Lower leg skin (tissue), 4 donors: ENCODE data around the gene ADORA1. TPM values are rescaled to one million over a fixed set of nuclear protein-coding genes. Genes with fewer than 3 reads are reported as not detected.

Experiments used
- DNase-seq, 2 donors: peaks; one replicate each; pipeline ENCODE4 v3.0.0-alpha.2; 2019; ENCODE audit warnings: low spot score in 2 of 2
- H3K4me3 ChIP-seq: fragments of 200-600 bp; sonication (generic); 2 replicates; pipeline ENCODE4 v1.5.1; 2017; ENCODE audit warnings: mild to moderate bottlenecking, low read depth; ENCODE audit not compliant: poor library complexity, severe bottlenecking
- POLR2A ChIP-seq, 2 donors: fragments of 450-650 bp; IDR thresholded peaks; one replicate each; pipeline ENCODE4 v1.6.1; 2016 to 2017; ENCODE audit warnings: antibody characterized with exemption in 2 of 2, mild to moderate bottlenecking in 1 of 2, moderate library complexity in 1 of 2
- WGBS, 2 donors: methylation state at CpG; one replicate each; pipeline ENCODE4 v1.1.5; 2018; 5-methylcytosine and 5-hydroxymethylcytosine counted together
- intact Hi-C: fragments of 100-400 bp; cut with DNase I; formaldehyde crosslinking; loops from one replicate; pipeline ENCODE4 v1.15.0; 2023; ENCODE audit warnings: low total_unique reads
- total RNA-seq, 4 donors: library from RNA; depleted of rRNA; stranded (reverse); fragments of >200 nt; gene quantifications; one replicate each; pipeline ENCODE4 v1.1.0, GENCODE V29; 2016
- TF ChIP-seq, protein P1 (sequence below), 3 donors: fragments of 450-650 bp; IDR thresholded peaks; one replicate each; pipeline ENCODE4 v1.5.1; 2016; ENCODE audit warnings: antibody characterized with exemption in 3 of 3, mild to moderate bottlenecking in 3 of 3, moderate library complexity in 2 of 3

ADORA1 gene
- total RNA-seq, 4 donors from 2014 or later = 1.8 to 7.7 (median 5.3) TPM

DNA sequence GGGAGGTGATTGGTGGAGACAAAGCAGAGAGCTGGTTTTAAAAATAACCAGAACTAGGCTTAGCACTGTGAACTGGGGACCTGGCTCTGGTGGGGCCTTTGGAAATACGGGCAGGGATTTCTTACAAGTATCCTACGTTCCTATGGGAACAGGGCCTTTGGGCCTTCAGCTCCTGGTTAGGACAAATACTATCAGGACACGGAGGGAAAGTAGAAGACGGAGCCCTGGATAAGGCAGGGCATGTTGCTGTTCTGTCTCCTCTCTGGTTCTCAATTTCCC, 36.4 kb upstream of the ADORA1 start:
- peak in 1 of 2 donors; percentile 13 for DNase-seq
- intact Hi-C loops = no loop called here
- no peak overlapping the region for H3K4me3 ChIP-seq
- 81 to 82% methylated on average over 4 of the region's 4 CpGs for whole genome bisulfite sequencing, 2 donors
- TF ChIP-seq POLR2A (IDR thresholded peaks at IDR 0.05) = no peak
- TF ChIP-seq, protein P1, sequence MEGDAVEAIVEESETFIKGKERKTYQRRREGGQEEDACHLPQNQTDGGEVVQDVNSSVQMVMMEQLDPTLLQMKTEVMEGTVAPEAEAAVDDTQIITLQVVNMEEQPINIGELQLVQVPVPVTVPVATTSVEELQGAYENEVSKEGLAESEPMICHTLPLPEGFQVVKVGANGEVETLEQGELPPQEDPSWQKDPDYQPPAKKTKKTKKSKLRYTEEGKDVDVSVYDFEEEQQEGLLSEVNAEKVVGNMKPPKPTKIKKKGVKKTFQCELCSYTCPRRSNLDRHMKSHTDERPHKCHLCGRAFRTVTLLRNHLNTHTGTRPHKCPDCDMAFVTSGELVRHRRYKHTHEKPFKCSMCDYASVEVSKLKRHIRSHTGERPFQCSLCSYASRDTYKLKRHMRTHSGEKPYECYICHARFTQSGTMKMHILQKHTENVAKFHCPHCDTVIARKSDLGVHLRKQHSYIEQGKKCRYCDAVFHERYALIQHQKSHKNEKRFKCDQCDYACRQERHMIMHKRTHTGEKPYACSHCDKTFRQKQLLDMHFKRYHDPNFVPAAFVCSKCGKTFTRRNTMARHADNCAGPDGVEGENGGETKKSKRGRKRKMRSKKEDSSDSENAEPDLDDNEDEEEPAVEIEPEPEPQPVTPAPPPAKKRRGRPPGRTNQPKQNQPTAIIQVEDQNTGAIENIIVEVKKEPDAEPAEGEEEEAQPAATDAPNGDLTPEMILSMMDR (IDR thresholded peaks at IDR 0.05) = no peak

DNA sequence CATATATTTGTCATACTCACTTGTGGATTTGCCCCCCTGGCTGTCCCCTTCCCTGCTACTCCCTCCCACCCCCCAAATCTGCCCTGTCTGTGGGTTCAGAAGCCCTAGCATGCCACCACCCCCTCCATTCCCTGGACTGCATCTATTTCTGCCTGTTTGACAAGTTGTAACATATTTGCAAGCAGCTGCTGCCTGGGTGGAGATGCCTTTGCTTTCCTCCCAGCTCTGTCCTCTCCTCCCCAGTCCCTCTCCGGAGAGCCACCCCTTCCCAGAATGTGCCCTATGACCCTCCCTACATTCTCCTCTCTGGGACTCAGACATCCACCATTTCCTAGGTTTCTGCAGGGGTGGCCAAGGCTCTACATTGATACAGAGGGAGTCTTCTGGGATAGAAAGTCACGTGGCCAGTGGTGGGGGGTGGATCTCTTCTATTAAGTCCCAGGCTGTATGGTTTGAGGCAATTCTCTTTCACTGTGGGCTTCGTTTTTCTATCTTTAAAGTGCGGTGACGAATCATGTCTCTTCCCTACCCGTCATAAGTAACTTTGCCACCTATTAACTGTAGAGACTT, 35.7 kb upstream of the ADORA1 start:
- no peak overlapping the region for H3K4me3 ChIP-seq
- WGBS, 2 donors = 47 to 48% methylated on average over 6 of the region's 6 CpGs
- intact Hi-C loops = no loop called here
- peak in 1 of 2 donors; percentile 52 for DNase-seq
- no peak for TF ChIP-seq POLR2A (IDR thresholded peaks at IDR 0.05)
- TF ChIP-seq, protein P1 (IDR thresholded peaks at IDR 0.05) = no peak

DNA sequence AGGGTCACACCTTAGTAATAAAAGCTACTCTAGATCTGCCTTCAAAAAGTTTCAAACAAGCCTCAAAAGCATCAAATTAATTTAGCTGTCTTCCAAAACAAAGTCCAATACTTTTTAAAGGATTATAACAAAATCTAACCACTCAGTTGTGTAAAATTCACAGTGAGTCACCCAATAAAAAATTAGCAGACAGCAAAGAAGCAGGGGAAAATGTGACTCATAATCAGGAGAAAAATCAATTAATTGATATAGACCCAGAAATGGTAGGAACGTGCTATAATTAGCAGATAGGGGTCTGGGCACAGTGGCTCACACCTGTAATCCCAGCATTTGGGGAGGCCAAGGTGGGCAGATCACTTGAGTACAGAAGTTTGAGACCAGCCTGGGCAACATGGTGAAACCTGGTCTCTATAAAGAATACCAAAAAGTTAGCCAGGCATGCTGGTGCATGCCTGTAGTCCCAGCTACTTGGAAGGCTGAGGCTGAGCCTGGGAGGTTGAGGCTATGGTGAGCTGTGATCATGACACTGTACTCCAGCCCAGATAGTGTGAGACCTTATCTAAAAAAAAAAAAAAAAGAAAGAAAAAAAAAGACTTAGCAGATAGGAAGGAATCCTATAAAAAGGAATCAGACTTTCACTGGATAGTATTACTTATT, 33.6 kb upstream of the ADORA1 start:
- 73 to 79% methylated on average over 1 of the region's 1 CpG for WGBS, 2 donors
- DNase-seq = no peak
- intact Hi-C loops = no loop called here
- H3K4me3 ChIP-seq = no peak overlapping the region
- no peak for TF ChIP-seq POLR2A (IDR thresholded peaks at IDR 0.05)
- TF ChIP-seq, protein P1 (IDR thresholded peaks at IDR 0.05) = no peak

DNA sequence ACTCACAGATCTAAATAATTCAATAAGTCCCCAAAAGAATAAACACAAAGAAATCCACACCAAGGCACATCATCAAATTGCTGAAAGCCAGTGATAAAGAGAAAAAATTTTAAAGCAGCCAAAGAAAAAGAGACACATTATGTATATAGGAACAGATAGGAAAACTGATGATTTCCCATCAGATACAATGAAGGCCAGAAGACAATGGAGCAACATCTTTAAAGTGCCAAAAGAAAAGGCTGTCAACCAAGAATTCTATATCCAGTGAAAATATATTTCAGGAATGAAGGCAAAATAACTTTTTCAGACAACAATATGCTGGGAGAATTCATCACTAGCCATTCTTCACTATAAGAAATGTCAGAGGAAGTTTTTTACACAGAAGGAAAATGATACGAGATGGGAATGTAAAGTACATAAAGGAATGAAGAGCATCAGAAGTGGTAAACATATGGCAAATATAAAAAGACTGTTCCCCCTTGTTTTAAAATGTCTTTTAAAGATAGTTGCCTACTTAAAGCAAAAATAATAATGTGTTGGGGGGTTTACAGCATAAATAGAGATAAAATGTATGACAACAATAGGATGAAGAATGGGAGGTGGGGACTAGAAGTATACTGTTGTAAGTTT, 32.4 kb upstream of the ADORA1 start:
- no peak for TF ChIP-seq POLR2A (IDR thresholded peaks at IDR 0.05)
- TF ChIP-seq, protein P1 (IDR thresholded peaks at IDR 0.05) = no peak
- intact Hi-C loops = no loop called here
- WGBS, 2 donors = 96% methylated on average over 1 of the region's 1 CpG
- DNase-seq = no peak
- no peak overlapping the region for H3K4me3 ChIP-seq

DNA sequence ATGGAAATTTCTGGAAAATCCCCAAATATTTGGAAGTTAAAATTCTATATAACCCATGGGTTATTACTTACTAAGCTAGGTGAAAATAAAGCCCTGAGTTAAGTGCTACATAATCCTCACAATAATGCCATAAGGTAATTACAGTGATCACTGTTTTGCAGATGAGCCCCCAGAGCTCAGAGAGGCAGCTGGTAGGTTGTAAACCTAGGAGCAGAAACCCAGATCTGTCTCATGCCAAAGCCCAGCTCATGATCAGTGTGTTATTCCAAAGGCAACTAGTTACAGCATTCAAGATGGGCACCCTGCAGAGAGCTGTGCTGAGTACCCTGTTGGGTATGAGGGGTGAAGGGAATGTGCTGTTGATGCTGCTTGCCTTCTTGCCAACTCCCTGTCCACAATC, 31.0 kb upstream of the ADORA1 start:
- peak in 1 of 2 donors; percentile 1 for DNase-seq
- TF ChIP-seq, protein P1 (IDR thresholded peaks at IDR 0.05) = no peak
- TF ChIP-seq POLR2A (IDR thresholded peaks at IDR 0.05) = no peak
- H3K4me3 ChIP-seq = no peak overlapping the region
- intact Hi-C loops = no loop called here
